Measurements from ENCODE around the gene TNFRSF11A.

DNA sequence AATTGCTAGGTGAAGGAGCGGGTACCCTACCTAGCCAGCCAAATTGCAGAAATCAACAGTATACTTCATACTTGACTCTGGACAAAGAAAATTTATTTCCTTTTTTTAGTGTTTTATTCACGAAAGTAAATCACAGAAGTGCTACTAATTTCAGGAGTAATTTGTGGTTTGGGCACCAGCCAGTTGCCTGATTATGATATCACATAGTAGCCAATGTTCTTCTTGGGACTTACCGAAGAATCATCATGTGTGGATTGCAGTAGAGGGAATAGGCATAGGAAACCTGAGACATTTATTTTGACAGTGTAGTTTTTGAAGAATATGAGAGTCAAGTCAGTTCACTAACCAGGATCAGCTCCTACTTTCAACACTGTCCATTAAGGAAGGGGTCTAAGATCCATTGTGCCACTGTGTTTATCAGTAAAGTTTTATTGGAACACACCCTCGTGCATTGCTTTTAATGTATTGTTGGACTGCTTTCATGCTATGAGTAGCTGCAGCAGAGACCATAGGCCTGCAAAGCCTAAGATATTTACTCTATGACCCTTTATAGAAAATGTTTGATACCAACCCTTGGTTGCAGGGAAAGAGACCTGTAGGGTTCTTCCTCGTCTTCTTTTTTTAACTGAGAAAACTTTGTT is 32.1 kb downstream of the TNFRSF11A start:
- TF ChIP-seq, protein P1, sequence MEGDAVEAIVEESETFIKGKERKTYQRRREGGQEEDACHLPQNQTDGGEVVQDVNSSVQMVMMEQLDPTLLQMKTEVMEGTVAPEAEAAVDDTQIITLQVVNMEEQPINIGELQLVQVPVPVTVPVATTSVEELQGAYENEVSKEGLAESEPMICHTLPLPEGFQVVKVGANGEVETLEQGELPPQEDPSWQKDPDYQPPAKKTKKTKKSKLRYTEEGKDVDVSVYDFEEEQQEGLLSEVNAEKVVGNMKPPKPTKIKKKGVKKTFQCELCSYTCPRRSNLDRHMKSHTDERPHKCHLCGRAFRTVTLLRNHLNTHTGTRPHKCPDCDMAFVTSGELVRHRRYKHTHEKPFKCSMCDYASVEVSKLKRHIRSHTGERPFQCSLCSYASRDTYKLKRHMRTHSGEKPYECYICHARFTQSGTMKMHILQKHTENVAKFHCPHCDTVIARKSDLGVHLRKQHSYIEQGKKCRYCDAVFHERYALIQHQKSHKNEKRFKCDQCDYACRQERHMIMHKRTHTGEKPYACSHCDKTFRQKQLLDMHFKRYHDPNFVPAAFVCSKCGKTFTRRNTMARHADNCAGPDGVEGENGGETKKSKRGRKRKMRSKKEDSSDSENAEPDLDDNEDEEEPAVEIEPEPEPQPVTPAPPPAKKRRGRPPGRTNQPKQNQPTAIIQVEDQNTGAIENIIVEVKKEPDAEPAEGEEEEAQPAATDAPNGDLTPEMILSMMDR (IDR thresholded peaks at IDR 0.05; ENCODE audit: insufficient read depth, low read length), result no peak
- TF ChIP-seq, protein P2, sequence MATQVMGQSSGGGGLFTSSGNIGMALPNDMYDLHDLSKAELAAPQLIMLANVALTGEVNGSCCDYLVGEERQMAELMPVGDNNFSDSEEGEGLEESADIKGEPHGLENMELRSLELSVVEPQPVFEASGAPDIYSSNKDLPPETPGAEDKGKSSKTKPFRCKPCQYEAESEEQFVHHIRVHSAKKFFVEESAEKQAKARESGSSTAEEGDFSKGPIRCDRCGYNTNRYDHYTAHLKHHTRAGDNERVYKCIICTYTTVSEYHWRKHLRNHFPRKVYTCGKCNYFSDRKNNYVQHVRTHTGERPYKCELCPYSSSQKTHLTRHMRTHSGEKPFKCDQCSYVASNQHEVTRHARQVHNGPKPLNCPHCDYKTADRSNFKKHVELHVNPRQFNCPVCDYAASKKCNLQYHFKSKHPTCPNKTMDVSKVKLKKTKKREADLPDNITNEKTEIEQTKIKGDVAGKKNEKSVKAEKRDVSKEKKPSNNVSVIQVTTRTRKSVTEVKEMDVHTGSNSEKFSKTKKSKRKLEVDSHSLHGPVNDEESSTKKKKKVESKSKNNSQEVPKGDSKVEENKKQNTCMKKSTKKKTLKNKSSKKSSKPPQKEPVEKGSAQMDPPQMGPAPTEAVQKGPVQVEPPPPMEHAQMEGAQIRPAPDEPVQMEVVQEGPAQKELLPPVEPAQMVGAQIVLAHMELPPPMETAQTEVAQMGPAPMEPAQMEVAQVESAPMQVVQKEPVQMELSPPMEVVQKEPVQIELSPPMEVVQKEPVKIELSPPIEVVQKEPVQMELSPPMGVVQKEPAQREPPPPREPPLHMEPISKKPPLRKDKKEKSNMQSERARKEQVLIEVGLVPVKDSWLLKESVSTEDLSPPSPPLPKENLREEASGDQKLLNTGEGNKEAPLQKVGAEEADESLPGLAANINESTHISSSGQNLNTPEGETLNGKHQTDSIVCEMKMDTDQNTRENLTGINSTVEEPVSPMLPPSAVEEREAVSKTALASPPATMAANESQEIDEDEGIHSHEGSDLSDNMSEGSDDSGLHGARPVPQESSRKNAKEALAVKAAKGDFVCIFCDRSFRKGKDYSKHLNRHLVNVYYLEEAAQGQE (IDR thresholded peaks at IDR 0.05; ENCODE audit: insufficient replicate concordance, low read depth), result no peak
- TF ChIP-seq POLR2AphosphoS5 (IDR thresholded peaks at IDR 0.05; ENCODE audit: low read depth), result no peak
- TF ChIP-seq GABPA (IDR thresholded peaks at IDR 0.05; ENCODE audit: low read depth), result no peak
- no peak for TF ChIP-seq SPI1 (IDR thresholded peaks at IDR 0.05; ENCODE audit: borderline replicate concordance, low read depth)

All from HL-60 (cell line).